HepG2 (cell line): ENCODE measurements around the gene DNAJC13. TPM values are rescaled to one million over a fixed set of nuclear protein-coding genes. Genes with fewer than 3 reads are reported as not detected.

Experiments used
- ATAC-seq: fragments of 200-7000 bp; cut with Tn5 transposase; 3 replicates; pipeline ENCODE4 v1.9.1; 2020; ENCODE audit warnings: mild to moderate bottlenecking, moderate library complexity
- BruUV-seq: library from RNA; stranded (reverse); fragments of 400-500 nt; replicated peaks from 2 replicates; lab custom pipeline; 2021; lab: Mats Ljungman, UMichigan
- CTCF ChIA-PET: fragments of 300-600 bp; formaldehyde crosslinking; extraction: SDS; loops from one replicate; lab custom pipeline; 2021; ENCODE audit warnings: low total read pairs, inconsistent platforms, low intra/inter-chr PET ratio; lab: Yijun Ruan, JAX
- POLR2A ChIA-PET: fragments of 350-600 bp; sonication (Branson Sonifier 250); formaldehyde crosslinking; loops from one replicate; lab custom pipeline; 2020; ENCODE audit warnings: antibody characterized with exemption, inconsistent platforms; lab: Yijun Ruan, JAX
- DNase-seq: peaks from one replicate; pipeline ENCODE4 v3.0.0-alpha.2; 2015; ENCODE audit warnings: low spot score
- FAIRE-seq: peaks from 3 replicates; lab custom pipeline; 2011; peaks lifted over from hg19 to GRCh38; lab: Jason Lieb, UNC
- H2AFZ ChIP-seq: one replicate; pipeline ENCODE4 v1.6.1; 2011; ENCODE audit warnings: low read length, inconsistent platforms
- H3K27ac ChIP-seq: fragments of 300-600 bp; 3 replicates; pipeline ENCODE4 v1.8.0; 2011; ENCODE audit warnings: mixed run types, mild to moderate bottlenecking, mixed read lengths, low read length, inconsistent platforms; ENCODE audit not compliant: insufficient read depth; ENCODE audit errors: extremely low read length
- H3K27me3 ChIP-seq, 2 experiments: fragments of 200-600 bp in 1 of 2; 2 replicates in 1 of 2; 3 replicates in 1 of 2; pipeline versions ENCODE4 v1.6.0 to v1.8.0; 2011; ENCODE audit warnings: low read length in 2 of 2, mild to moderate bottlenecking in 2 of 2, moderate library complexity in 2 of 2, inconsistent platforms in 1 of 2; ENCODE audit not compliant: insufficient read depth in 2 of 2, control insufficient read depth in 1 of 2
- H3K36me3 ChIP-seq, 2 experiments: fragments of 200-600 bp in 1 of 2; replicated peaks in 1 of 2; 2 replicates in 1 of 2; 3 replicates in 1 of 2; pipeline versions ENCODE4 v1.5.1 to v1.8.0; 2011; ENCODE audit warnings: low read length in 2 of 2, inconsistent platforms in 1 of 2; ENCODE audit not compliant: insufficient read depth in 2 of 2, control insufficient read depth in 1 of 2
- H3K4me1 ChIP-seq: 2 replicates; pipeline ENCODE4 v1.5.1; 2012; ENCODE audit warnings: low read length, inconsistent platforms; ENCODE audit not compliant: insufficient read depth
- H3K4me2 ChIP-seq: 2 replicates; pipeline ENCODE4 v1.6.0; 2011; ENCODE audit warnings: low read depth, low read length, inconsistent platforms
- H3K4me3 ChIP-seq, 3 experiments: fragments of 200-600 bp in 1 of 3; sonication (generic), shearing (Covaris generic) in 1 of 3; replicated peaks in 1 of 3; 2 replicates each; pipeline ENCODE4 v1.5.1; 2011 to 2016; ENCODE audit warnings: low read length in 3 of 3, inconsistent platforms in 2 of 3, low read depth in 2 of 3, mild to moderate bottlenecking in 2 of 3, control low read depth in 1 of 3, mixed read lengths in 1 of 3; ENCODE audit not compliant: insufficient read depth in 1 of 3
- H3K79me2 ChIP-seq: one replicate; pipeline ENCODE4 v1.6.1; 2011; ENCODE audit warnings: low read length, inconsistent platforms; ENCODE audit not compliant: insufficient read depth
- H3K9ac ChIP-seq: 2 replicates; pipeline ENCODE4 v1.6.0; 2011; ENCODE audit warnings: mild to moderate bottlenecking, low read depth, low read length, inconsistent platforms; ENCODE audit not compliant: insufficient read depth
- H3K9me3 ChIP-seq: 2 replicates; pipeline ENCODE4 v1.5.1; 2012; ENCODE audit warnings: mild to moderate bottlenecking, low read length
- H4K20me1 ChIP-seq: 2 replicates; pipeline ENCODE4 v1.6.0; 2011; ENCODE audit warnings: inconsistent platforms, mild to moderate bottlenecking, low read length, moderate library complexity; ENCODE audit not compliant: insufficient read depth
- ATAD3A ChIP-seq: sonication (generic); formaldehyde crosslinking; IDR thresholded peaks from 2 replicates; pipeline ENCODE4 v1.4.0; 2020; ENCODE audit warnings: missing genetic modification reagents
- DPF2 ChIP-seq: sonication (generic); formaldehyde crosslinking; IDR thresholded peaks from 2 replicates; pipeline ENCODE4 v1.4.0; 2020; ENCODE audit warnings: mild to moderate bottlenecking, low read depth, missing genetic modification reagents, borderline replicate concordance
- GMEB1 ChIP-seq: sonication (generic); formaldehyde crosslinking; IDR thresholded peaks from 2 replicates; pipeline ENCODE4 v1.5.1; 2020; ENCODE audit warnings: missing genetic modification reagents, mild to moderate bottlenecking, borderline replicate concordance
- HMGXB3 ChIP-seq: sonication (generic); formaldehyde crosslinking; IDR thresholded peaks from 2 replicates; pipeline ENCODE4 v1.4.0; 2020; ENCODE audit warnings: missing genetic modification reagents, borderline replicate concordance
- MXD1 ChIP-seq: sonication (generic); formaldehyde crosslinking; IDR thresholded peaks from 2 replicates; pipeline ENCODE4 v1.4.0; 2020; ENCODE audit warnings: mild to moderate bottlenecking, missing genetic modification reagents
- MYC ChIP-seq: sonication (generic); formaldehyde crosslinking; IDR thresholded peaks from 2 replicates; pipeline ENCODE4 v1.9.0; 2021; ENCODE audit warnings: missing genetic modification reagents, borderline replicate concordance
- NBN ChIP-seq: fragments of 450-650 bp; conservative IDR thresholded peaks from 2 replicates; pipeline ENCODE4 v1.6.1; 2017
- ZGPAT ChIP-seq: IDR thresholded peaks from 2 replicates; pipeline ENCODE4 v1.6.1; 2016; ENCODE audit warnings: mild to moderate bottlenecking
- ZNF44 ChIP-seq: sonication (generic); formaldehyde crosslinking; IDR thresholded peaks from 2 replicates; pipeline ENCODE4 v1.5.1; 2020; ENCODE audit warnings: mild to moderate bottlenecking, missing genetic modification reagents
- ZNF589 ChIP-seq: sonication (generic); formaldehyde crosslinking; conservative IDR thresholded peaks from 2 replicates; pipeline ENCODE4 v1.8.0; 2022; ENCODE audit warnings: mild to moderate bottlenecking, moderate library complexity, missing genetic modification reagents
- ZNF747 ChIP-seq: sonication (generic); formaldehyde crosslinking; IDR thresholded peaks from 2 replicates; pipeline ENCODE4 v1.8.1; 2023; ENCODE audit warnings: missing genetic modification reagents, mild to moderate bottlenecking, borderline replicate concordance
- WGBS: methylation state at CpG from one replicate; pipeline ENCODE4 v1.1.6; 2017; ENCODE audit warnings: low lambda C conversion rate; 5-methylcytosine and 5-hydroxymethylcytosine counted together
- in situ Hi-C: cut with HindIII; loops from 2 replicates; pipeline ENCODE4 v1.10.0; 2017; ENCODE audit warnings: low pct_unique_long_range_greater_than_20kb; ENCODE audit not compliant: extremely low pct_ligation_motif_present
- intact Hi-C: fragments of 100-400 bp; cut with micrococcal nuclease; formaldehyde crosslinking; loops from one replicate; pipeline ENCODE4 v1.10.0; 2022; ENCODE audit not compliant: unreplicated experiment
- polyA plus RNA-seq, 8 experiments: library from polyadenylated mRNA; depleted of rRNA in 3 of 8; stranded (reverse) in 7 of 8; unstranded in 1 of 8; fragments of >200 nt; fragmentation: Illumina TruSeq in 4 of 8; extraction: Trizol in 4 of 8; gene quantifications; 2 replicates each; pipeline versions ENCODE4 v1.2.1 to v1.2.3, GENCODE V29; 2011 to 2016; ENCODE audit warnings: low read depth in 4 of 8, missing spikeins in 1 of 8, mixed read lengths in 1 of 8; ENCODE audit not compliant: insufficient read depth in 1 of 8
- total RNA-seq, 5 experiments: library from RNA; depleted of rRNA; stranded (reverse); fragments of >200 nt; fragmentation: Illumina TruSeq; extraction: Trizol; gene quantifications; 2 replicates each; pipeline ENCODE4 v1.2.3, GENCODE V29; 2016; ENCODE audit warnings: low read depth in 1 of 5

Gene DNAJC13
- total and polyA plus RNA-seq, 2 of the 13 experiments (the other 11 are each of a cell fraction or from before 2014, with no cell fraction given), result 9.1 to 26.2 TPM

- H3K36me3 ChIP-seq, result peaks cover 7 to 46% of the 10 kb centered on the region in 2 experiments
- POLR2A ChIA-PET, result no interaction called here
- intact Hi-C loops, result no loop called here
- ATAC-seq (no peak), FAIRE-seq (no peak), DNase-seq (no peak)
- H3K9ac ChIP-seq, result no peak overlapping the region
- WGBS, result 97% methylated on average over 1 of the region's 1 CpG
- in situ Hi-C loops, result no loop called here
- no peaks in the 10 kb centered on the region for H4K20me1 ChIP-seq
- no TSS peak for BruUV-seq
- no peaks in the 10 kb centered on the region for H3K4me1 ChIP-seq
- H3K9me3 ChIP-seq, result no peaks in the 10 kb centered on the region
- H3K27ac ChIP-seq, result no peak overlapping the region
- CTCF ChIA-PET, result no interaction called here
- H3K4me2 ChIP-seq, result no peak overlapping the region
- H3K4me3 ChIP-seq, result no peak overlapping the region
- no peaks in the 10 kb centered on the region for H3K79me2 ChIP-seq
- no peak overlapping the region for H2AFZ ChIP-seq
- TF ChIP-seq GMEB1 (CRISPR knock-in tag) (no peak), ATAD3A (CRISPR knock-in tag) (no peak)
- no peaks in the 10 kb centered on the region for H3K27me3 ChIP-seq
Observed at GRCh38 chr3:132509096-132509495, 91.8 kb downstream of the DNAJC13 start.

GRCh38 chr3:132509506-132509905 is 92.2 kb downstream of the DNAJC13 start:
- no peaks in the 10 kb centered on the region for H3K9me3 ChIP-seq
- WGBS, result 86% methylated on average over 1 of the region's 1 CpG
- no peaks in the 10 kb centered on the region for H3K27me3 ChIP-seq
- ChIA-PET CTCF (no interaction called here), POLR2A (no interaction called here)
- no peak overlapping the region for H3K4me2 ChIP-seq
- H3K4me1 ChIP-seq, result no peaks in the 10 kb centered on the region
- no peak for DNase-seq
- no peak overlapping the region for H3K27ac ChIP-seq
- no peak for FAIRE-seq
- intact Hi-C loops (no loop called here), in situ Hi-C loops (no loop called here)
- no peaks in the 10 kb centered on the region for H4K20me1 ChIP-seq
- H2AFZ ChIP-seq, result no peak overlapping the region
- H3K9ac ChIP-seq, result no peak overlapping the region
- ATAC-seq, result no peak
- BruUV-seq, result no TSS peak
- no peak overlapping the region for H3K4me3 ChIP-seq
- peaks cover 7 to 43% of the 10 kb centered on the region in 2 experiments for H3K36me3 ChIP-seq
- H3K79me2 ChIP-seq, result no peaks in the 10 kb centered on the region
- TF ChIP-seq ZGPAT (CRISPR knock-in tag), result no peak
- no peak for TF ChIP-seq MYC (CRISPR knock-in tag)
- TF ChIP-seq ZNF44 (CRISPR knock-in tag), result no peak
- no peak for TF ChIP-seq ZNF589 (CRISPR knock-in tag)
- no peak for TF ChIP-seq DPF2 (CRISPR knock-in tag)
- no peak for TF ChIP-seq NBN
- TF ChIP-seq HMGXB3 (CRISPR knock-in tag), result no peak
- TF ChIP-seq ZNF747, result no peak
- TF ChIP-seq MXD1 (CRISPR knock-in tag), result no peak
